Thyroid gland (tissue), 4 donors: ENCODE measurements around the gene MEDAG. TPM values are rescaled to one million over a fixed set of nuclear protein-coding genes. Genes with fewer than 3 reads are reported as not detected.

Experiments used
- DNase-seq, 2 donors: peaks; one replicate each; pipeline ENCODE4 v3.0.0-alpha.2; 2019
- H3K27ac ChIP-seq, 3 donors: fragments of 200-600 bp; sonication (generic); 1 replicate in 2 of 3; 2 replicates in 1 of 3; pipeline ENCODE4 v1.5.1; 2016 to 2019; ENCODE audit warnings: mild to moderate bottlenecking in 1 of 3, moderate library complexity in 1 of 3
- H3K27me3 ChIP-seq: fragments of 200-600 bp; sonication (generic); one replicate; pipeline ENCODE4 v1.5.1; 2019
- H3K36me3 ChIP-seq, 2 donors: fragments of 200-600 bp; sonication (generic); one replicate each; pipeline ENCODE4 v1.5.1; 2016 to 2019
- H3K4me1 ChIP-seq, 2 donors: fragments of 200-600 bp; sonication (generic); one replicate each; pipeline ENCODE4 v1.5.1; 2017 to 2019
- H3K4me3 ChIP-seq, 3 donors: fragments of 200-600 bp; sonication (generic); replicated peaks in 1 of 3; 1 replicate in 2 of 3; 2 replicates in 1 of 3; pipeline ENCODE4 v1.5.1; 2016; ENCODE audit warnings: mild to moderate bottlenecking in 1 of 3
- H3K9me3 ChIP-seq: fragments of 200-600 bp; sonication (generic); one replicate; pipeline ENCODE4 v1.5.1; 2017
- POLR2A ChIP-seq, 2 donors: fragments of 450-650 bp; IDR thresholded peaks; one replicate each; pipeline ENCODE4 v1.6.1; 2017; ENCODE audit warnings: antibody characterized with exemption in 2 of 2, mild to moderate bottlenecking in 2 of 2, moderate library complexity in 1 of 2
- WGBS, 2 donors: methylation state at CpG; one replicate each; pipeline ENCODE4 v1.1.5; 2017; 5-methylcytosine and 5-hydroxymethylcytosine counted together
- intact Hi-C: fragments of 100-400 bp; cut with DNase I; formaldehyde crosslinking; loops from one replicate; pipeline ENCODE4 v1.15.1; 2023
- total RNA-seq, 4 donors: library from RNA; depleted of rRNA; stranded (reverse); fragments of >200 nt; gene quantifications; one replicate each; pipeline ENCODE4 v1.2.3, GENCODE V29; 2016
- TF ChIP-seq, protein P1 (sequence below), 6 experiments: fragments of 200-600 bp in 3 of 6; fragments of 450-650 bp in 3 of 6; sonication (generic) in 3 of 6; IDR thresholded peaks; one replicate each; pipeline ENCODE4 v1.5.1; 2016 to 2019; ENCODE audit warnings: antibody characterized with exemption in 6 of 6, mild to moderate bottlenecking in 2 of 6, inconsistent platforms in 1 of 6, moderate library complexity in 1 of 6

Gene MEDAG
- total RNA-seq, 4 donors from 2014 or later = 15.2 to 99.7 (median 46.0) TPM

DNA sequence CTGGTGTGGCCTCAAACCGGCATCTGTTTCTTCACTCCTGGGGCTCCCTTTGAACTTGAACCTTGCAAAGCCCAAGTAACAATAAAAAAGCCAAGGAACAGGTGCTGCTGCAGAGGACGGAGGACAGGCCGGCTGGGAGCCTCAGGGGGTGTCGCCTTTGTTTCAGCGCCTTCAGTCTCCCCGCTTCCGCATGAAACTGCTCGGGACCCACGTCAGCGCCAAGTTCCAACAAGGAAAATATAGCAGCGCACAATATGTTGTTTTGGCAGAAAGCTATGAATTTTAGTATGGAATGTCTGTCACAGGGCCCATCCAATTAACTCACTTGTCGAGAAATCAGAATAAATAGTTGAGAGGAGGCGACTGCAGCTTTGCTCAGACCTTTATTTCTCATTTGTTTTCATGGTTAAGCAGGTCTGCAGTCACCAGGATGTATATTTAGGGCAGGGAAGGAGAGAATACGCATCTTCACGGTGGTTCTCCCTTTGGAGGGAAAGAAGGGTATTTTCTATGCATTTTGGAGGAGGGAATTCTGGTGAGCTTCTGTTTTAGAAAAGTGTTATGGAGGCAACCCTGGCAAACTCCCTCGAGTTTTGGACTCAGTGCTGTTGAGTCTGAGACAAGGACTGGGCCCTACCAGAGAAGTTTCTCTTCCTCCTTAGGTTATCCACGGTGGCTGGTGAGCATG is 34.3 kb upstream of the MEDAG start:
- no peak for DNase-seq
- no peak overlapping the region for H3K27ac ChIP-seq
- H3K9me3 ChIP-seq = no peaks in the 10 kb centered on the region
- no peak overlapping the region for H3K4me3 ChIP-seq
- H3K27me3 ChIP-seq = no peaks in the 10 kb centered on the region
- intact Hi-C loops = no loop called here
- peaks cover 0 to 7% of the 10 kb centered on the region in 2 donors for H3K4me1 ChIP-seq
- no peaks in the 10 kb centered on the region for H3K36me3 ChIP-seq
- TF ChIP-seq, protein P1, sequence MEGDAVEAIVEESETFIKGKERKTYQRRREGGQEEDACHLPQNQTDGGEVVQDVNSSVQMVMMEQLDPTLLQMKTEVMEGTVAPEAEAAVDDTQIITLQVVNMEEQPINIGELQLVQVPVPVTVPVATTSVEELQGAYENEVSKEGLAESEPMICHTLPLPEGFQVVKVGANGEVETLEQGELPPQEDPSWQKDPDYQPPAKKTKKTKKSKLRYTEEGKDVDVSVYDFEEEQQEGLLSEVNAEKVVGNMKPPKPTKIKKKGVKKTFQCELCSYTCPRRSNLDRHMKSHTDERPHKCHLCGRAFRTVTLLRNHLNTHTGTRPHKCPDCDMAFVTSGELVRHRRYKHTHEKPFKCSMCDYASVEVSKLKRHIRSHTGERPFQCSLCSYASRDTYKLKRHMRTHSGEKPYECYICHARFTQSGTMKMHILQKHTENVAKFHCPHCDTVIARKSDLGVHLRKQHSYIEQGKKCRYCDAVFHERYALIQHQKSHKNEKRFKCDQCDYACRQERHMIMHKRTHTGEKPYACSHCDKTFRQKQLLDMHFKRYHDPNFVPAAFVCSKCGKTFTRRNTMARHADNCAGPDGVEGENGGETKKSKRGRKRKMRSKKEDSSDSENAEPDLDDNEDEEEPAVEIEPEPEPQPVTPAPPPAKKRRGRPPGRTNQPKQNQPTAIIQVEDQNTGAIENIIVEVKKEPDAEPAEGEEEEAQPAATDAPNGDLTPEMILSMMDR (IDR thresholded peaks at IDR 0.05) = no peak
- TF ChIP-seq POLR2A (IDR thresholded peaks at IDR 0.05) = no peak
- 90 to 96% methylated on average over 17 of the region's 17 CpGs for WGBS, 2 donors

DNA sequence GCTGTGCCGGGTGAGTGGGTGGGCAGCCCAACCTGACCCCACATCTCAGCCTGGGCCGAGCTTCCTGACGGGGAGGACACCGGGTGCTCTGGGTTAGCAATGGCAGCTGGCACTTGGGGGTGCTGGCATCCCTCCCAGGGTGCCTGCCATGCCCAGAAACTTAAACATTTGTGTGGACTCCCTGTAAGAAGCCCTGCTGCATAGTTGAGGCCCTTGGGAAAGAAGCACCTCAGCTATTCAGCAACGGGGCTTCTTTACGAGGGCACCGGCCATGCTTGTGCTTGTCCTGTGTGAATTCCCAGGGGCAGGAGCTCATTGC is 33.8 kb upstream of the MEDAG start:
- Histone ChIP-seq H3K27ac (no peak overlapping the region), H3K36me3 (no peaks in the 10 kb centered on the region), H3K4me3 (no peak overlapping the region), H3K4me1 (peaks cover 0 to 7% of the 10 kb centered on the region in 2 donors), H3K27me3 (no peaks in the 10 kb centered on the region), H3K9me3 (no peaks in the 10 kb centered on the region)
- no peak for TF ChIP-seq POLR2A (IDR thresholded peaks at IDR 0.05)
- TF ChIP-seq, protein P1 (IDR thresholded peaks at IDR 0.05) = no peak
- no peak for DNase-seq
- WGBS, 2 donors = 91% methylated on average over 7 of the region's 7 CpGs; no CpG with 5 or more reads in 1 of the 2 donors
- intact Hi-C loops = no loop called here

DNA sequence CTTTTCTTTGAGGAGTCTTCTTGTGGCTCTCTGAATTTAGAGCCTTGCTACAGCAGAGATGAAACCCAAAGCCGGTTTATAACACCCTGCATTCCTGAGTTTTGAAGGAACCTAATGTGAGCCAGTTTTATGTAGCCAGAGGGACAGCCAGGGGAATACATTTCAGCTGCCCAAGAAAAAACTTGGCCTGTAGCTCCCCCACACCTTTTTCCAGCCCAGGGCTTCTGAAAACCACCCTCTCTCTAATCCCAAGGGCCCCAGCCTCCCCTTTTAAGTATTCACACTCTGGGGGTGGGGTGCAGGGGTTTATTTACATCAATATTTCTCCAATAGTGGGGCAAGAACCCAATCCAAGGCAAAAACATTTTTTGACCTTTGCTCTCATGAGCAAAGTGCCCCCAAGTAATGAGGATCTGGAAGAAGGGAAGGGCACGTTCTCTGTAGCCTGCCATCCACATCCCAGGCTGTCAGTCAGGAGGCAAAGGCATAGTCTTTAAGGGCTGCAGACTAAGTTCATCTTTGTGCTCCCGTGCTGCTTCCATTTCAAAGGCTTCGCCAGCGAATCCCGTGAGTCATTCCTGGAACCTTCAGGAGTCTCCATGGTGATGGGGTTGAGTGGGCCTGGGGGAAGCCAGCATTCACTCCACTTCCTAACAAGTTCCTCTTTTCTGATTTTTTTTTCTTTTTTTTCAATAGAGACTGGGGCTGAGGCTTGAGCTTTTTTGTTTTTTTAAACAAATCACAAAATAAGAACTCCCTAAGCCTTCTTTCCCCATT is 33.2 kb upstream of the MEDAG start:
- H3K4me3 ChIP-seq = no peak overlapping the region
- peaks cover 0 to 7% of the 10 kb centered on the region in 2 donors for H3K4me1 ChIP-seq
- H3K9me3 ChIP-seq = no peaks in the 10 kb centered on the region
- H3K27me3 ChIP-seq = no peaks in the 10 kb centered on the region
- peak; percentile 54 for DNase-seq
- TF ChIP-seq POLR2A (IDR thresholded peaks at IDR 0.05) = no peak
- TF ChIP-seq, protein P1 (IDR thresholded peaks at IDR 0.05) = no peak
- no peak overlapping the region for H3K27ac ChIP-seq
- intact Hi-C loops = no loop called here
- H3K36me3 ChIP-seq = no peaks in the 10 kb centered on the region
- WGBS, 2 donors = 43 to 46% methylated on average over 6 of the region's 6 CpGs

DNA sequence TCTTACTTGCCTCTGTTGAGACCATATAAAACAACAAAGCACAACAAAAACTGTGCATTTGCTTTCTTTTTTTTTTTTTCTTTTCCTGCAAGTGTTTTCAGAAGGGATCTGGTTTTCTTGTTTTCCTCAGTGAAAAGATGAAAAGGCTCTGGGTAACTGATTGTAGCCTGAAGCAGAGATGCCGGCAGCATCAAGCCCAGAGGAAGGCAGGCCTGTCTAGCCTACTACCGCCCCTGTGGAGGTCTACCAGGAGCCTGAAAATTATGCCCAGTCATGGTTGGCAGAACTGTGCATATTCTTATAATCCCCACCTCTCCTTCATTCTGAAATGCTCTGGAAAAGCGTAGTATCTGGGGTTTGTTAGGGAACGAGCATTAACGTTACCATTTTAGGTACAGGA is 32.6 kb upstream of the MEDAG start:
- Histone ChIP-seq H3K36me3 (no peaks in the 10 kb centered on the region), H3K4me1 (peaks cover 0 to 7% of the 10 kb centered on the region in 2 donors), H3K4me3 (no peak overlapping the region), H3K27ac (no peak overlapping the region), H3K27me3 (no peaks in the 10 kb centered on the region), H3K9me3 (no peaks in the 10 kb centered on the region)
- TF ChIP-seq, protein P1 (IDR thresholded peaks at IDR 0.05) = no peak
- TF ChIP-seq POLR2A (IDR thresholded peaks at IDR 0.05) = no peak
- intact Hi-C loops = no loop called here
- 82 to 91% methylated on average over 5 of the region's 5 CpGs for WGBS, 2 donors
- no peak for DNase-seq

DNA sequence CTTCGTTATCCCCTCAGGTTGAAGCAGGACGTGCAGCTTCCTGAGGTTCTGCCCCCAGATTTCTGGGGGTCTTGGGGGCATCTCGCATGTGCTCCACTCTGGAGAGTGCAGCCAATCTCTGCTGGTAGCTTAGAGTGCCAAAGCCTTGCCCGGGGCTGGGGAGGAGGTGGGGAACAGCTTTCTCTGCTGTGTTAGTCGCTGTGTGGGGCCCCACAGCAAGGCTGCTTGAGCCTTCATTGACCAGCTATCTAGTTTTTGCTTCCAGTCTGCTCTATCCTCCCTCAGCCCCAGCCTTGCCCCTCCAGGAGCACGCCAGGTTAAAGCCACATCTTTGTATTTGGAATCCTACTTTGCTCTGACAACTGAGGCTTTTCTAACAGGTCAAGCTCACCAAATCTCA is 32.0 kb upstream of the MEDAG start:
- intact Hi-C loops = no loop called here
- peaks cover 0 to 7% of the 10 kb centered on the region in 2 donors for H3K4me1 ChIP-seq
- 81% methylated on average over 6 of the region's 6 CpGs for WGBS, 2 donors

More for the DNA sequence above, 32.0 kb upstream of the MEDAG start:
- Histone ChIP-seq H3K4me3 (no peak overlapping the region), H3K27ac (no peak overlapping the region), H3K27me3 (no peaks in the 10 kb centered on the region), H3K36me3 (no peaks in the 10 kb centered on the region), H3K9me3 (no peaks in the 10 kb centered on the region)
- DNase-seq = no peak
- no peak for TF ChIP-seq POLR2A (IDR thresholded peaks at IDR 0.05)
- TF ChIP-seq, protein P1 (IDR thresholded peaks at IDR 0.05) = no peak
